Measurements from ENCODE around the gene CRNKL1. TPM values are rescaled to one million over a fixed set of nuclear protein-coding genes. Genes with fewer than 3 reads are reported as not detected.

Gene CRNKL1
- total and polyA plus RNA-seq, 2 of the 4 experiments (the other 2 are of a cell fraction): 7.4 to 20.1 TPM

- dilution Hi-C loops (cut with HindIII; ENCODE audit: low sequenced_read_pairs, unreplicated experiment) (no loop called here), intact Hi-C loops (cut with micrococcal nuclease) (loop anchor here (2.0 to 5.0 kb wide), 2 partner anchors 108 to 319 kb away; no protein-coding TSS in a partner anchor), in situ Hi-C loops (cut with MboI; ENCODE audit: low sequenced_read_pairs) (no loop called here)
- Histone ChIP-seq H2BK20ac (ENCODE audit: low read depth, low read length) (no peak overlapping the region), H3K18ac (ENCODE audit: low read depth, low read length) (peak overlapping the region; percentile 62; the same call in 1 of the 2 replicates), H2BK120ac (ENCODE audit: low read depth, low read length) (no peak overlapping the region; the same call in 1 of the 2 replicates), H2AK9ac (replicated peaks; ENCODE audit: low read depth, low read length, poor library complexity) (no peak overlapping the region), H3K79me1 (ENCODE audit: low read depth in 1 of 2, low read length in 2 of 2) (peaks cover 0 to 3% of the 10 kb centered on the region in 2 experiments; a peak in 1 of 4 replicates), H4K91ac (ENCODE audit: insufficient read depth, low read depth, low read length) (peak overlapping the region; percentile 25; the same call in 1 of the 2 replicates), H2AFZ (replicated peaks; ENCODE audit: low read length, poor library complexity) (no peak overlapping the region), H3K36me3 (ENCODE audit: control insufficient read depth, insufficient read depth, low read length) (no peaks in the 10 kb centered on the region), H3K9me1 (ENCODE audit: insufficient read depth, low read length) (peaks cover 3% of the 10 kb centered on the region), H2AK5ac (ENCODE audit: low read depth, low read length) (peak overlapping the region; percentile 38; the same call in 1 of the 2 replicates), H3K27me3 (ENCODE audit: control insufficient read depth, insufficient read depth, low read length) (no peaks in the 10 kb centered on the region), H3K23ac (ENCODE audit: low read depth, low read length) (no peak overlapping the region), H4K8ac (ENCODE audit: low read depth in 2 of 2, low read length in 2 of 2) (no peak overlapping the region; a peak in 1 of 4 replicates), H3K27ac (ENCODE audit: insufficient read depth, low read length) (peak overlapping the region; percentile 70; the same call in 1 of the 2 replicates), H3K14ac (replicated peaks; ENCODE audit: low read depth, low read length) (no peak overlapping the region), H3K4me3 (ENCODE audit: insufficient read depth, low read depth, low read length) (no peak overlapping the region), H4K20me1 (ENCODE audit: insufficient read depth, low read length) (no peaks in the 10 kb centered on the region), H3K4me1 (ENCODE audit: control insufficient read depth, insufficient read depth, low read length) (peaks cover 8% of the 10 kb centered on the region), H4K5ac (ENCODE audit: low read depth, low read length) (0 out of 2 replicates have a peak overlapping the region, but pooled peaks have one; percentile 9), H3K4me2 (ENCODE audit: low read depth, low read length) (peak overlapping the region; percentile 84), H3K9me3 (ENCODE audit: control insufficient read depth, insufficient read depth, low read length) (no peaks in the 10 kb centered on the region), H3K4ac (ENCODE audit: low read depth, low read length) (peak overlapping the region; percentile 29; the same call in 1 of the 2 replicates), H2BK5ac (ENCODE audit: low read depth, low read length, poor library complexity, severe bottlenecking) (peak overlapping the region; percentile 80), H3K56ac (ENCODE audit: extremely low read depth, insufficient read depth, low read length) (no peak overlapping the region), H3K9ac (ENCODE audit: low read depth, low read length) (peak overlapping the region; percentile 52; the same call in 1 of the 2 replicates), H2BK15ac (ENCODE audit: low read depth, low read length) (no peak overlapping the region; the same call in 2 of the 3 replicates)
- no CpG with 5 or more reads among the region's 4 CpGs for WGBS, 2 experiments (ENCODE audit: extremely low coverage in 2 of 2, insufficient read length in 1 of 2)
- DNase-seq (peak; percentile 81), ATAC-seq (ENCODE audit: low read depth) (peak; percentile 87)
- ChIA-PET CTCF (interaction anchor here (0.7 kb wide), 1 partner anchor 1735 kb away, joined by 4 read pairs; no protein-coding TSS in a partner anchor), POLR2A (ENCODE audit: unreplicated experiment) (no interaction called here)
- no TSS peak for BruUV-seq (replicated peaks)
- TF ChIP-seq MXI1 (IDR thresholded peaks at IDR 0.05; ENCODE audit: borderline replicate concordance, low read depth, low read length) (peak; percentile 78; the same call in 1 of the 2 replicates), ELK1 (IDR thresholded peaks at IDR 0.05; ENCODE audit: borderline replicate concordance, low read depth, low read length) (no peak), RCOR1 (IDR thresholded peaks at IDR 0.05; ENCODE audit: insufficient replicate concordance, low read length) (no peak), USF2 (IDR thresholded peaks at IDR 0.05; ENCODE audit: low read depth, low read length) (no peak), MAFK (IDR thresholded peaks at IDR 0.05; ENCODE audit: low read depth, low read length) (no peak; the same call in 1 of the 2 replicates), NFE2L2 (IDR thresholded peaks at IDR 0.05; ENCODE audit: low read depth, low read length) (no peak), MAZ (IDR thresholded peaks at IDR 0.05; ENCODE audit: borderline replicate concordance, low read depth, low read length) (no peak), RAD21 (IDR thresholded peaks at IDR 0.05; ENCODE audit: low read length) (no peak), CTCF (conservative IDR thresholded peaks at IDR 0.05; ENCODE audit: low read depth, low read length) (no peak), SMC3 (IDR thresholded peaks at IDR 0.05; ENCODE audit: low read depth, low read length) (no peak), POLR2A (IDR thresholded peaks at IDR 0.05; ENCODE audit: low read depth, low read length) (no peak), CHD1 (IDR thresholded peaks at IDR 0.05; ENCODE audit: low read depth, low read length) (no peak), FOS (IDR thresholded peaks at IDR 0.05; ENCODE audit: low read depth, low read length) (peak; percentile 76; the same call in 1 of the 2 replicates)
Measured at GRCh38 chr20:20010639-20011500, 41.4 kb downstream of the CRNKL1 start.
